Measurements from ENCODE around the gene SBF2.

DNA sequence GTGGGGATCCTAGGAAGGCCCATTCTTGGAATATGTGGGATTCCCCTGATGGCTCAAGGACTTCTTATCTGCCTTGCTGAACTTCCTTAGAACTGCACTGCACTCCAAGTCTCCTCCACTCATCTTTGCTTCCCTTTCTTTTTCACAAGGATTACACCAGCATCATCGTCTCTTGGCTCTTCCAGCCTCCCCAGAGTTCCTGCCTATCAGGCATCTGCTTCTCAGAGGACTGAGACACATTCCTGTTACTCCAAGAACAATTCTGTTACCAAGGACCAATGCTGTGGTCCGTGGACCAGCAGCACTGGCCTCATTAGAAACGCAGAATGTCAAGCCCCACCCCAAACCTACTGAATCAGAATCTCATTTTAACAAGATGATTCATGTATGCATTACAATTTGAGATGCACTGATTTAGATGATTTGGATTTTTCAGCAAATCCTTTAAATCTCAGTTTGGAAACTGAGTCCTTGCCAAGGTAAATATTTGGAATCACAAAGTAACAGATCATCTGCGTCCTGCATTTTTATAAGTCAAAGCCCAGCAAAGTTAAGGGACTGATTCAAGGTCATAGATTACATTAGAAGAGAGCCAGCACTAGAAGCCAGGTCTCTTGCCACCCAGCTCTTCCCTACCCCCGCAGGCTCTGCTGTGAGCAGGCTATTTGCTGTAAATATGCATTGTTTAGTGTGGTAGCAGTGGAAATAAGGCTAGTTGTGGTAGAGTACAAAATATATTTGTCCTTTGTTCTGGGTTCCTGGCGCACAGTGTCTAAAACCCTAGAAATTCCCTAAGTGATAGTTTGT, 519.2 kb downstream of the SBF2 start:
- TF ChIP-seq, protein P1, sequence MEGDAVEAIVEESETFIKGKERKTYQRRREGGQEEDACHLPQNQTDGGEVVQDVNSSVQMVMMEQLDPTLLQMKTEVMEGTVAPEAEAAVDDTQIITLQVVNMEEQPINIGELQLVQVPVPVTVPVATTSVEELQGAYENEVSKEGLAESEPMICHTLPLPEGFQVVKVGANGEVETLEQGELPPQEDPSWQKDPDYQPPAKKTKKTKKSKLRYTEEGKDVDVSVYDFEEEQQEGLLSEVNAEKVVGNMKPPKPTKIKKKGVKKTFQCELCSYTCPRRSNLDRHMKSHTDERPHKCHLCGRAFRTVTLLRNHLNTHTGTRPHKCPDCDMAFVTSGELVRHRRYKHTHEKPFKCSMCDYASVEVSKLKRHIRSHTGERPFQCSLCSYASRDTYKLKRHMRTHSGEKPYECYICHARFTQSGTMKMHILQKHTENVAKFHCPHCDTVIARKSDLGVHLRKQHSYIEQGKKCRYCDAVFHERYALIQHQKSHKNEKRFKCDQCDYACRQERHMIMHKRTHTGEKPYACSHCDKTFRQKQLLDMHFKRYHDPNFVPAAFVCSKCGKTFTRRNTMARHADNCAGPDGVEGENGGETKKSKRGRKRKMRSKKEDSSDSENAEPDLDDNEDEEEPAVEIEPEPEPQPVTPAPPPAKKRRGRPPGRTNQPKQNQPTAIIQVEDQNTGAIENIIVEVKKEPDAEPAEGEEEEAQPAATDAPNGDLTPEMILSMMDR (IDR thresholded peaks at IDR 0.05), result no peak
- no peak for TF ChIP-seq EZH2 (IDR thresholded peaks at IDR 0.05; ENCODE audit: borderline replicate concordance, insufficient read depth, low read depth, low read length, poor library complexity, severe bottlenecking)

Data from B cell (primary cell).